NAMALWA (cell line): Measurements from ENCODE around the gene SLAMF7.

Experiments used
- DNase-seq: peaks from one replicate; pipeline ENCODE4 v3.0.0-alpha.2; 2015; ENCODE audit warnings: low spot score

The SLAMF7 gene

DNA sequence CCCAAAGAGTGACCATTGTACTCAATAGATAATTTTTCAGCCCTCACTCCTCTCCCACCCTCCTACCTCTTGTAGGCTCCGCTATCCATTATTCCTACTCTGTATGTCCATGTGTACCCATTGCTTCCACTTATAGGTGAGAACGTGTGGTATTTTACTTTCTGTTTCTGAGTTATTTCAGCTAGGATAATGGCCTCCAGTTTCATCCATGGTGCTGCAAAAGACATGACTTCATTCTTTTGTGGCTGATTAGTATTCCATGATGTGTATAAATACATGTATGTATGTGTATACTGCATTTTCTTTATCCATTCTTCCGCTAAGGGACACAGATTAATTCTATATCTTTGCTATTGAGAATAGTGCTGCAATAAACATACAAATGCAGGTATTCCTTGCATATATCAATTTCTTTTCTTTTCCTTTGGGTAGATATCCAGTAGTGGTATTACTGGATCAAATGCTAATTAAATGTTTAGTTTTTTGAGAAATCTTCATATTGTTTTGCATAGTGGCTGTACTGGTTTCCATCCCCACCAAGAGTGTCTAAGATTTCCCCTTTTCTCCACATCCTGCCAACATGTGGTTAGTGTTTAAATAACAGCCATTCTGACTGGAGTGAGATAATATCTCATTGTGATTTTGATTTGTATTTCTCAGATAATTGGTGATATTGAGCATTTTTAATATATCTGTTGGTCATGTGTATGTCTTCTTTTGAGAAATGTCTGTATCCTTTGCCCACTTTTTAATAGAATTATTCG, 61.8 kb downstream of the SLAMF7 start:
- DNase-seq: peak; percentile 43

- DNase-seq: no peak
Observed at GRCh38 chr1:160801836-160802580, 63.0 kb downstream of the SLAMF7 start.
